ENCODE data around the gene KHDC1L. TPM values are rescaled to one million over a fixed set of nuclear protein-coding genes. Genes with fewer than 3 reads are reported as not detected.
"Not testable (repeated sequence)": the region's sequence is repeated elsewhere in the genome, so short reads cannot be mapped to it uniquely, and the experiment has no call there.

The KHDC1L gene
- total RNA-seq, 1 donor from 2014 or later, result not detected

GRCh38 chr6:73258721-73259120 lies 33.4 kb upstream of the KHDC1L start:
- TF ChIP-seq CTCF (IDR thresholded peaks at IDR 0.05), result no peak
- no peaks in the 10 kb centered on the region for H3K9me3 ChIP-seq
- ATAC-seq (no peak), DNase-seq (no peak)
- peaks cover 3% of the 10 kb centered on the region for H3K4me1 ChIP-seq
- intact Hi-C loops (cut with DNase I), result no loop called here
- H3K27ac ChIP-seq, result no peak overlapping the region
- H3K36me3 ChIP-seq, result no peaks in the 10 kb centered on the region
- no peak overlapping the region for H3K4me3 ChIP-seq
- no peaks in the 10 kb centered on the region for H3K27me3 ChIP-seq

GRCh38 chr6:73254323-73254722 lies 29.0 kb upstream of the KHDC1L start:
- H3K36me3 ChIP-seq; H3K27ac ChIP-seq; ATAC-seq; DNase-seq; H3K4me1 ChIP-seq; intact Hi-C loops (cut with DNase I); H3K4me3 ChIP-seq; H3K9me3 ChIP-seq; H3K27me3 ChIP-seq: not testable (repeated sequence)

GRCh38 chr6:73252703-73253102 lies 27.4 kb upstream of the KHDC1L start:
- no peak overlapping the region for H3K27ac ChIP-seq
- H3K4me1 ChIP-seq, result no peaks in the 10 kb centered on the region
- H3K9me3 ChIP-seq, result no peaks in the 10 kb centered on the region
- no peak overlapping the region for H3K4me3 ChIP-seq
- ATAC-seq (no peak), DNase-seq (no peak)
- H3K27me3 ChIP-seq, result no peaks in the 10 kb centered on the region
- intact Hi-C loops (cut with DNase I), result no loop called here
- H3K36me3 ChIP-seq, result no peaks in the 10 kb centered on the region
- no peak for TF ChIP-seq CTCF (IDR thresholded peaks at IDR 0.05)

- no peaks in the 10 kb centered on the region for H3K4me1 ChIP-seq
- H3K27ac ChIP-seq, result no peak overlapping the region
- H3K27me3 ChIP-seq, result no peaks in the 10 kb centered on the region
- ATAC-seq, result no peak
- no peak for DNase-seq
- no peak overlapping the region for H3K4me3 ChIP-seq
- no peak for TF ChIP-seq CTCF (IDR thresholded peaks at IDR 0.05)
- intact Hi-C loops (cut with DNase I), result no loop called here
- H3K36me3 ChIP-seq, result no peaks in the 10 kb centered on the region
- H3K9me3 ChIP-seq, result no peaks in the 10 kb centered on the region
Observed at GRCh38 chr6:73250016-73250415, 24.7 kb upstream of the KHDC1L start.

GRCh38 chr6:73248192-73248903 lies 23.1 kb upstream of the KHDC1L start:
- ATAC-seq (peak; percentile 53), DNase-seq (no peak)
- no peak overlapping the region for H3K27ac ChIP-seq
- no peaks in the 10 kb centered on the region for H3K36me3 ChIP-seq
- H3K4me3 ChIP-seq, result no peak overlapping the region
- TF ChIP-seq CTCF (IDR thresholded peaks at IDR 0.05), result no peak
- no peaks in the 10 kb centered on the region for H3K9me3 ChIP-seq
- H3K4me1 ChIP-seq, result no peaks in the 10 kb centered on the region
- H3K27me3 ChIP-seq, result no peaks in the 10 kb centered on the region
- intact Hi-C loops (cut with DNase I), result no loop called here

- Histone ChIP-seq H3K27me3 (no peaks in the 10 kb centered on the region), H3K27ac (no peak overlapping the region), H3K9me3 (no peaks in the 10 kb centered on the region), H3K4me1 (no peaks in the 10 kb centered on the region), H3K4me3 (no peak overlapping the region), H3K36me3 (no peaks in the 10 kb centered on the region)
- ATAC-seq, result no peak
- TF ChIP-seq CTCF (IDR thresholded peaks at IDR 0.05), result no peak
- intact Hi-C loops (cut with DNase I), result no loop called here
- DNase-seq, result no peak
Observed at GRCh38 chr6:73242001-73242400, 16.7 kb upstream of the KHDC1L start.

Data from upper lobe of right lung (tissue), 1 donor.